ENCODE data around the gene DCAF12. TPM values are rescaled to one million over a fixed set of nuclear protein-coding genes. Genes with fewer than 3 reads are reported as not detected.
A peak's percentile ranks its signal among the peaks of the same experiment; 100 is the strongest.

Gene DCAF12
- total and polyA plus RNA-seq, 2 of the 8 experiments (the other 6 are each of a cell fraction or from before 2014, with no cell fraction given): 22.7 to 29.2 TPM

GRCh38 chr9:34124926-34125325 is 1.6 kb downstream of the DCAF12 start:
- Histone ChIP-seq H3K56ac (replicated peaks; ENCODE audit: insufficient read length, low read depth, low read length) (no peak overlapping the region), H3K9ac (replicated peaks in 1 of 4; ENCODE audit: extremely low read depth in 1 of 4, low read depth in 3 of 4, low read length in 3 of 4) (no peak overlapping the region), H2BK5ac (ENCODE audit: low read depth, low read length) (no peak overlapping the region), H4K91ac (replicated peaks; ENCODE audit: insufficient read length, low read length) (no peak overlapping the region), H2BK20ac (ENCODE audit: low read length) (no peak overlapping the region), H3K14ac (ENCODE audit: insufficient read length) (no peak overlapping the region), H3K4me1 (replicated peaks in 1 of 4; ENCODE audit: control insufficient read depth in 3 of 4, insufficient read depth in 4 of 4, low read length in 3 of 4) (peaks cover 0 to 8% (median 5%) of the 10 kb centered on the region in 4 experiments; a peak in 5 of 7 replicates), H2AK5ac (ENCODE audit: low read depth, low read length) (no peak overlapping the region), H4K5ac (ENCODE audit: insufficient read length, low read depth, low read length) (no peak overlapping the region), H3K23ac (ENCODE audit: insufficient read length) (no peak overlapping the region), H2BK12ac (ENCODE audit: low read depth, low read length) (no peak overlapping the region), H3K79me1 (ENCODE audit: low read depth, low read length) (peaks cover 2% of the 10 kb centered on the region; the same call in 1 of the 2 replicates), H3K27me3 (replicated peaks in 1 of 4; ENCODE audit: control insufficient read depth in 3 of 4, extremely low read depth in 1 of 4, insufficient read depth in 3 of 4, low read length in 3 of 4) (no peaks in the 10 kb centered on the region), H3K4me2 (ENCODE audit: insufficient read depth in 1 of 2, low read depth in 2 of 2, low read length in 2 of 2) (peak overlapping the region; percentile 75 to 92), H4K20me1 (replicated peaks in 1 of 2; ENCODE audit: control insufficient read depth in 1 of 2, insufficient read depth in 2 of 2, low read length in 2 of 2) (peaks cover 1 to 5% of the 10 kb centered on the region in 2 experiments), H3K9me3 (ENCODE audit: insufficient read depth in 2 of 2, low read depth in 1 of 2, low read length in 1 of 2) (no peaks in the 10 kb centered on the region), H2AFZ (ENCODE audit: low read length) (no peak overlapping the region), H2BK15ac (ENCODE audit: low read length) (no peak overlapping the region), H3K27ac (ENCODE audit: low read depth, low read length) (no peak overlapping the region), H3K23me2 (ENCODE audit: low read depth, low read length) (peaks cover 13% of the 10 kb centered on the region), H3K4ac (replicated peaks; ENCODE audit: insufficient read length, low read depth, low read length) (no peak overlapping the region), H3K4me3 (ENCODE audit: extremely low read depth in 1 of 4, insufficient read depth in 2 of 4, low read depth in 3 of 4, low read length in 4 of 4) (peak overlapping the region; percentile 80 to 96 (median 90); a peak in 7 of 8 replicates), H3K36me3 (ENCODE audit: control insufficient read depth in 2 of 4, insufficient read depth in 4 of 4, low read length in 3 of 4) (peaks cover 2 to 22% (median 6%) of the 10 kb centered on the region in 4 experiments; a peak in 3 of 8 replicates), H3K79me2 (ENCODE audit: control insufficient read depth in 1 of 2, insufficient read depth in 2 of 2, low read length in 2 of 2) (peaks cover 0 to 55% of the 10 kb centered on the region in 2 experiments; a peak in 3 of 4 replicates), H2BK120ac (replicated peaks; ENCODE audit: low read depth, low read length) (no peak overlapping the region), H4K8ac (ENCODE audit: extremely low read depth, insufficient read depth, low read length) (no peak overlapping the region), H3K18ac (ENCODE audit: extremely low read depth, low read length) (no peak overlapping the region)
- ChIA-PET CTCF (ENCODE audit: partially characterized antibody) (no interaction called here), POLR2A (ENCODE audit: partially characterized antibody) (interaction anchor here (1.4 kb wide), 1 partner anchor 44 kb away, joined by 4 read pairs; no protein-coding TSS in a partner anchor)
- FAIRE-seq (no peak), DNase-seq (ENCODE audit: low read depth in 1 of 2, low spot score in 2 of 2) (no peak)
- WGBS, 2 experiments (ENCODE audit: extremely low coverage in 1 of 2, insufficient coverage in 1 of 2, insufficient read length in 1 of 2, insufficient replicate concordance in 2 of 2, low coverage in 1 of 2, low lambda C conversion rate in 2 of 2, missing lambda C conversion rate in 1 of 2): 71% methylated on average over 6 of the region's 6 CpGs; no CpG with 5 or more reads in 1 of the 2 experiments
- TF ChIP-seq CBX8 (IDR thresholded peaks at IDR 0.05; ENCODE audit: borderline replicate concordance, low read depth, low read length): no peak
- TF ChIP-seq SIN3A (conservative IDR thresholded peaks at IDR 0.05 in 1 of 2, IDR thresholded peaks at IDR 0.05 in 1 of 2; ENCODE audit: low read depth in 1 of 2, low read length in 2 of 2): no peak
- TF ChIP-seq, protein P1, sequence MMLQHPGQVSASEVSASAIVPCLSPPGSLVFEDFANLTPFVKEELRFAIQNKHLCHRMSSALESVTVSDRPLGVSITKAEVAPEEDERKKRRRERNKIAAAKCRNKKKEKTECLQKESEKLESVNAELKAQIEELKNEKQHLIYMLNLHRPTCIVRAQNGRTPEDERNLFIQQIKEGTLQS (IDR thresholded peaks at IDR 0.05; ENCODE audit: insufficient read depth, low read depth, low read length): no peak
- TF ChIP-seq KDM1A (IDR thresholded peaks at IDR 0.05; ENCODE audit: borderline replicate concordance, low read length): no peak
- TF ChIP-seq GTF2F1 (IDR thresholded peaks at IDR 0.05; ENCODE audit: borderline replicate concordance, low read depth, low read length): no peak
- no peak for TF ChIP-seq RXRA (IDR thresholded peaks at IDR 0.05; ENCODE audit: insufficient read depth, low read depth, low read length)
- no peak for TF ChIP-seq HDAC6 (IDR thresholded peaks at IDR 0.05; ENCODE audit: low read depth, low read length)
- no peak for TF ChIP-seq POU5F1 (IDR thresholded peaks at IDR 0.05; ENCODE audit: low read depth, low read length)
- TF ChIP-seq RNF2 (IDR thresholded peaks at IDR 0.05; ENCODE audit: borderline replicate concordance, low read depth, low read length, missing control alignments, poor library complexity, severe bottlenecking): no peak
- no peak for TF ChIP-seq BCL11A (IDR thresholded peaks at IDR 0.05; ENCODE audit: low read depth in 2 of 2, low read length in 2 of 2)
- TF ChIP-seq HDAC2 (IDR thresholded peaks at IDR 0.05; ENCODE audit: borderline replicate concordance in 1 of 2, low read depth in 2 of 2, low read length in 2 of 2): no peak
